ENCODE results near the gene RBM43. TPM values are rescaled to one million over a fixed set of nuclear protein-coding genes. Genes with fewer than 3 reads are reported as not detected.

RBM43 gene
- total RNA-seq, 2 experiments from 2014 or later = 3.4 to 3.5 TPM

DNA sequence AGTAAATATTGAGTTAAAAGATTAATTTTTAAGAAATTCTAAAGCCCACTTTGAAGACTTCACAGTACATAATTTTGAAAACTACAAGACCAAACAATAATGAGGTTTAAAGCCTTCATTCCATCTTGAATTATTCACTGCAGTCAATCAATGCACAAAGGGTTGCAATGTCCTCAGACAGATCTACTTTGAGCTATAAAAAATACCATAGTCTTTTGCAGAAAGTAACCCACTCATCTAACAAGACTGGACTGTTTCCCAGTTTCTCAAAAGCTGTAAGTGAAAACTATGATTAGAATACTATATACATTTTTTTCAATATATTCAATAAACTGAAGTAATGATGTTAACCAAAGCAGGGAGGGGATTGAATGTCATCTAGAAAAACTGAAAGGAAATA lies 10.2 kb upstream of the RBM43 start:
- ChIA-PET POLR2A (no interaction called here), CTCF (no interaction called here)
- peaks cover 38% of the 10 kb centered on the region for H3K36me3 Mint-ChIP-seq (ENCODE audit: low read depth)
- no peaks in the 10 kb centered on the region for H3K9me3 Mint-ChIP-seq
- TF ChIP-seq, protein P1, sequence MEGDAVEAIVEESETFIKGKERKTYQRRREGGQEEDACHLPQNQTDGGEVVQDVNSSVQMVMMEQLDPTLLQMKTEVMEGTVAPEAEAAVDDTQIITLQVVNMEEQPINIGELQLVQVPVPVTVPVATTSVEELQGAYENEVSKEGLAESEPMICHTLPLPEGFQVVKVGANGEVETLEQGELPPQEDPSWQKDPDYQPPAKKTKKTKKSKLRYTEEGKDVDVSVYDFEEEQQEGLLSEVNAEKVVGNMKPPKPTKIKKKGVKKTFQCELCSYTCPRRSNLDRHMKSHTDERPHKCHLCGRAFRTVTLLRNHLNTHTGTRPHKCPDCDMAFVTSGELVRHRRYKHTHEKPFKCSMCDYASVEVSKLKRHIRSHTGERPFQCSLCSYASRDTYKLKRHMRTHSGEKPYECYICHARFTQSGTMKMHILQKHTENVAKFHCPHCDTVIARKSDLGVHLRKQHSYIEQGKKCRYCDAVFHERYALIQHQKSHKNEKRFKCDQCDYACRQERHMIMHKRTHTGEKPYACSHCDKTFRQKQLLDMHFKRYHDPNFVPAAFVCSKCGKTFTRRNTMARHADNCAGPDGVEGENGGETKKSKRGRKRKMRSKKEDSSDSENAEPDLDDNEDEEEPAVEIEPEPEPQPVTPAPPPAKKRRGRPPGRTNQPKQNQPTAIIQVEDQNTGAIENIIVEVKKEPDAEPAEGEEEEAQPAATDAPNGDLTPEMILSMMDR (IDR thresholded peaks at IDR 0.05) = no peak
- intact Hi-C loops (cut with micrococcal nuclease) = no loop called here
- no peaks in the 10 kb centered on the region for H3K27me3 Mint-ChIP-seq
- no peak overlapping the region for H3K4me3 Mint-ChIP-seq
- peaks cover 5% of the 10 kb centered on the region for H3K4me1 Mint-ChIP-seq (ENCODE audit: low read depth)
- ATAC-seq (no peak), DNase-seq (no peak)
- no peak overlapping the region for H3K27ac Mint-ChIP-seq

DNA sequence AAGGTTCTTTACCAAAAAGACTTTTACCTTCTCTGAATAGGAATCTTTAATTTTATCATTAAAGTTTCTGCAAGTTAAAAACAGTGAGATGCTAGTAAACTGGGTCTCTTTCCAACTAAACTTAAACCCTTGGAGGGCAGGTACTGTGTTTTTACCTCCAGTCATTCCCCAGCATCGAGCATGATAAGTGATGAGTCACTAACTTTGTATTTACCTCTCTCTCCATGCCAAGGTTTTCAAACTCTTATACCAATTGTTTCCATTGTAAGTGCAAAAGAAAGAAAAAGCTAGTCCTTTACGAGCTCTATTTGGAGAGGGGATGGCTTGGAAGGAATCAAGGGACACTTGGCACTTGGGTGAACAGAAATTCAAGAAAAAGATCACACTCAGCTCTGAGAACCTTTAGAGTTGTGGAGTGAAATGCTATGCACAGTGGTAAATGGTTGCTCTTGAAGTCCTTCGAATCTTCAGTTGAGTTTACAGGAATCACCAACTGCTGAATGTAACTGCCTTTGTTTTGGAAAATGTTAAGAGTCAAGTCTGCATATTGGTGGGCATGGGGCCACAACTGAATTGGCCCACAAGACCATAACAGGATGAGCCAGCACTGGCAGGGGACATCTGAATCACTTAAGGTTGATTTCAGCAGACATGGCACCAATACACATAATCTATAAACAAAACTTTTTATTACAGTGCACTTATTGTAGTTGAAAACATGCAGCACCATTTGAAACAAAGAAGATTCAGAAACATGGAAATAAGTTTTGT lies 8.3 kb upstream of the RBM43 start:
- TF ChIP-seq, protein P1 (IDR thresholded peaks at IDR 0.05) = no peak
- H3K36me3 Mint-ChIP-seq (ENCODE audit: low read depth) = peaks cover 31% of the 10 kb centered on the region
- intact Hi-C loops (cut with micrococcal nuclease) = loop anchor here (10.0 kb wide), 1 partner anchor 1675 kb away; no protein-coding TSS in a partner anchor
- DNase-seq (peak; percentile 18), ATAC-seq (no peak)
- H3K4me3 Mint-ChIP-seq = no peak overlapping the region
- no peaks in the 10 kb centered on the region for H3K27me3 Mint-ChIP-seq
- H3K27ac Mint-ChIP-seq = no peak overlapping the region
- ChIA-PET POLR2A (interaction anchor here (1.2 kb wide), 1 partner anchor 9 kb away, joined by 3 read pairs; the partner anchor contains the start of gene RBM43), CTCF (interaction anchor here (1.1 to 1.3 kb wide), 2 partner anchors 31 to 167 kb away, joined by 3 to 4 read pairs; no protein-coding TSS in a partner anchor)
- peaks cover 5% of the 10 kb centered on the region for H3K4me1 Mint-ChIP-seq (ENCODE audit: low read depth)
- H3K9me3 Mint-ChIP-seq = no peaks in the 10 kb centered on the region

DNA sequence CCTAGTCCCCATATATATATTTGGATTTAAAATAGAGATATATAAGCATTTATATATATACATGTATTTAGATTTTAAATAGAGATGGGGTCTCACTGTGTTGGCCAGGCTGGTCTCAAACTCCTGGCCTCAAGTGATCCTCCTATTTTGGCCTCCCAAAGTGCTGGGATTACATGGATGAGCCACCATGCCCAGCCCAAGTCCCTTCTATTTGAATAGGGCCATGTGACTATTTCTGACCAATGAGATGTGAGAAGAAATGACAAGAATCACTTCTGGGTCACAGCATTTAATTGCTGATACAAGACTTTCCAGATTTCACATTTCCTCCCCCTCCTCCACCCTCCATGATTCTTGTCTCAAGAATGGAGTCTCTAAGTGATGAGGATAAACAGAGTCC lies 6.4 kb upstream of the RBM43 start:
- Mint-ChIP-seq H3K4me3 (no peak overlapping the region), H3K36me3 (ENCODE audit: low read depth) (peaks cover 22% of the 10 kb centered on the region), H3K9me3 (no peaks in the 10 kb centered on the region), H3K4me1 (ENCODE audit: low read depth) (peaks cover 5% of the 10 kb centered on the region), H3K27ac (no peak overlapping the region), H3K27me3 (no peaks in the 10 kb centered on the region)
- DNase-seq (no peak), ATAC-seq (no peak)
- POLR2A ChIA-PET = no interaction called here
- CTCF ChIA-PET = no interaction called here
- TF ChIP-seq, protein P1 (IDR thresholded peaks at IDR 0.05) = no peak
- intact Hi-C loops (cut with micrococcal nuclease) = loop anchor here (10.0 kb wide), 1 partner anchor 1673 kb away; no protein-coding TSS in a partner anchor

DNA sequence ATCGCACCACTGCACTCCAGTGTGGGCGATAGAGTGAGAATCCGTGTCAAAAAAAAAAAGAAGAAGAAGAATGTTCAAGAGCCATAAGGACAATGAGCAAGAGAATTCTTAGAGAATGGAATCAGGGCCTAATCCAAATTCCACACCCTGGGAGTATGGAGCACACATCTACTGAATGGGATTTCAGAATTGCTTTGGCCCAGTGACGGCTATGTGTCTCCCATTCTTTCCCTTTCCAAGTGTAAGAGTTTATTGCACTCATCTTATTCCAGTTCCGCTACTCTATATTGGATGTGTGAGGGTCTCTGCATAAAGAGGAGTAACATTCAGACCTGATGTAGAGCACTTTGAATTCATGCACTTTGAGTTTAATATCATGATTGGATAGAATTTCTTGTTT lies 5.9 kb upstream of the RBM43 start:
- no peaks in the 10 kb centered on the region for H3K9me3 Mint-ChIP-seq
- no peak for DNase-seq
- H3K36me3 Mint-ChIP-seq (ENCODE audit: low read depth) = peaks cover 18% of the 10 kb centered on the region
- intact Hi-C loops (cut with micrococcal nuclease) = loop anchor here (10.0 kb wide), 1 partner anchor 1673 kb away; no protein-coding TSS in a partner anchor
- ChIA-PET CTCF (no interaction called here), POLR2A (interaction anchor here (1.5 kb wide), 1 partner anchor 9 kb away, joined by 8 read pairs; no protein-coding TSS in a partner anchor)
- ATAC-seq = no peak
- H3K4me3 Mint-ChIP-seq = no peak overlapping the region
- TF ChIP-seq, protein P1 (IDR thresholded peaks at IDR 0.05) = no peak
- H3K27me3 Mint-ChIP-seq = no peaks in the 10 kb centered on the region
- peaks cover 6% of the 10 kb centered on the region for H3K4me1 Mint-ChIP-seq (ENCODE audit: low read depth)
- H3K27ac Mint-ChIP-seq = no peak overlapping the region

DNA sequence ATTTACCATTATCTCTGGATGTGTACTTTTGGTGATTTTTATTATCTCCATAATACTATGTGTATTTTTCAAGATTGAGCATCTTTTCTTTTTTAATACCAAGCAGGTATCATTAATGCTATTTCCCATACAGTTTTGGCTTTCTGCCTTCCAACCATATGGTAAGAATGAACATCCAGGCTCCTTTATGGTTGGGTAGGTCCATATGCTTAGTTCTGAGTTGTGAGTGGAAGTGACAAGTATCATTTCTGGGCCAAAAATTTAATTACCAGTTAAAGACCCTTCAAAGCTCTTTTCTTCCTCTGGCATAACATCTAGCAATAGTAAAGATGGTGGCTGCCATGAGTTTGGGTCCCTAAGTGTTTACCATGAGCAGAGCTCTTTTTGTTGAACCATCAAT lies 4.3 kb upstream of the RBM43 start:
- no peak for DNase-seq
- Mint-ChIP-seq H3K36me3 (ENCODE audit: low read depth) (peaks cover 10% of the 10 kb centered on the region), H3K27me3 (no peaks in the 10 kb centered on the region), H3K4me3 (no peak overlapping the region), H3K4me1 (ENCODE audit: low read depth) (peaks cover 15% of the 10 kb centered on the region), H3K9me3 (no peaks in the 10 kb centered on the region), H3K27ac (no peak overlapping the region)
- ChIA-PET POLR2A (interaction anchor here (1.5 kb wide), 1 partner anchor 11 kb away, joined by 8 read pairs; no protein-coding TSS in a partner anchor), CTCF (no interaction called here)
- no peak for ATAC-seq
- intact Hi-C loops (cut with micrococcal nuclease) = loop anchor here (10.0 kb wide), 1 partner anchor 1671 kb away; no protein-coding TSS in a partner anchor
- TF ChIP-seq, protein P1 (IDR thresholded peaks at IDR 0.05) = no peak
